ENCODE results near the gene DHX30.

GRCh38 chr3:47794544-47794943, 8.4 kb upstream of the DHX30 start:
- no peak for TF ChIP-seq POLR2AphosphoS5 (IDR thresholded peaks at IDR 0.05; ENCODE audit: low read depth, low read length)
- no peak for TF ChIP-seq TAF1 (IDR thresholded peaks at IDR 0.05; ENCODE audit: low read depth, low read length)
- no peak for TF ChIP-seq POLR2A (IDR thresholded peaks at IDR 0.05; ENCODE audit: low read depth, low read length)
- no peak for TF ChIP-seq POU2F2 (IDR thresholded peaks at IDR 0.05; ENCODE audit: low read depth, low read length)
